Neural cell (in vitro differentiated cells): ENCODE results near the gene FOXL3. TPM values are rescaled to one million over a fixed set of nuclear protein-coding genes. Genes with fewer than 3 reads are reported as not detected.

Source experiments
- H2AFZ ChIP-seq: fragments of 200-600, 300-800 bp; sonication (generic), shearing (Covaris generic); 2 replicates; pipeline ENCODE4 v1.6.0; 2014; ENCODE audit warnings: low read depth, mild to moderate bottlenecking, antibody characterized with exemption, low read length, moderate library complexity
- H3F3A ChIP-seq: fragments of 200-600 bp; shearing (Covaris generic); 2 replicates; pipeline ENCODE4 v1.6.1; 2016; ENCODE audit warnings: mild to moderate bottlenecking, moderate library complexity, mixed read lengths, antibody characterized with exemption, low read length; ENCODE audit not compliant: insufficient read depth, poor library complexity, severe bottlenecking
- H3K27ac ChIP-seq: fragments of 200-600, 300-800 bp; sonication (generic), shearing (Covaris generic); 2 replicates; pipeline ENCODE4 v1.5.1; 2014; ENCODE audit warnings: mild to moderate bottlenecking, low read length, moderate library complexity
- H3K27me3 ChIP-seq: fragments of 300-800, 200-600 bp; sonication (generic), shearing (Covaris generic); 2 replicates; pipeline ENCODE4 v1.6.0; 2014; ENCODE audit warnings: mild to moderate bottlenecking, low read depth, low read length, moderate library complexity; ENCODE audit not compliant: insufficient read depth
- H3K36me3 ChIP-seq: fragments of 300-800, 200-600 bp; sonication (generic), shearing (Covaris generic); 2 replicates; pipeline ENCODE4 v1.5.1; 2014; ENCODE audit warnings: mild to moderate bottlenecking, antibody characterized with exemption, low read length, moderate library complexity; ENCODE audit not compliant: insufficient read depth
- H3K4me2 ChIP-seq: fragments of 300-800, 200-600 bp; sonication (generic), shearing (Covaris generic); 2 replicates; pipeline ENCODE4 v1.6.0; 2014; ENCODE audit warnings: mild to moderate bottlenecking, low read length
- H3K4me3 ChIP-seq: fragments of 300-800, 200-600 bp; sonication (generic), shearing (Covaris generic); 2 replicates; pipeline ENCODE4 v1.5.1; 2014; ENCODE audit warnings: mild to moderate bottlenecking, low read length, moderate library complexity
- H3K79me2 ChIP-seq: fragments of 200-600 bp; shearing (Covaris generic); replicated peaks from 2 replicates; pipeline ENCODE4 v1.6.0; 2014; ENCODE audit warnings: mild to moderate bottlenecking, low read length, moderate library complexity; ENCODE audit not compliant: insufficient read depth
- H3K9ac ChIP-seq: fragments of 300-800, 200-600 bp; sonication (generic), shearing (Covaris generic); 2 replicates; pipeline ENCODE4 v1.6.1; 2016; ENCODE audit warnings: mild to moderate bottlenecking, low read length, mixed read lengths
- H3K9me2 ChIP-seq: fragments of 200-600 bp; shearing (Covaris generic); 2 replicates; pipeline ENCODE4 v1.6.1; 2016; ENCODE audit warnings: mild to moderate bottlenecking, low read length, mixed read lengths; ENCODE audit not compliant: insufficient read depth
- H3K9me3 ChIP-seq: fragments of 200-600, 300-800 bp; sonication (generic), shearing (Covaris generic); 2 replicates; pipeline ENCODE4 v1.6.1; 2016; ENCODE audit warnings: mild to moderate bottlenecking, mixed run types, low read length, moderate library complexity, mixed read lengths
- H4K20me1 ChIP-seq: fragments of 200-600 bp; shearing (Covaris generic); 2 replicates; pipeline ENCODE4 v1.6.1; 2016; ENCODE audit warnings: mild to moderate bottlenecking, mixed run types; ENCODE audit not compliant: insufficient read depth
- EP300 ChIP-seq: fragments of 450-650 bp; conservative IDR thresholded peaks from 2 replicates; pipeline ENCODE4 v1.6.1; 2014; ENCODE audit warnings: antibody characterized with exemption, mild to moderate bottlenecking, moderate library complexity; ENCODE audit not compliant: poor library complexity, severe bottlenecking
- EZH2 ChIP-seq: fragments of 200-600, 300-800 bp; shearing (Covaris generic), sonication (generic); IDR thresholded peaks from 2 replicates; pipeline ENCODE4 v1.6.1; 2014; ENCODE audit warnings: antibody characterized with exemption, low read length, borderline replicate concordance, mild to moderate bottlenecking; ENCODE audit not compliant: insufficient read depth, poor library complexity, severe bottlenecking
- MXI1 ChIP-seq: fragments of 450-650 bp; conservative IDR thresholded peaks from 2 replicates; pipeline ENCODE4 v1.6.1; 2014; ENCODE audit warnings: antibody characterized with exemption, mild to moderate bottlenecking; ENCODE audit not compliant: poor library complexity, severe bottlenecking
- POLR2AphosphoS5 ChIP-seq: IDR thresholded peaks from 2 replicates; pipeline ENCODE4 v1.6.1; 2012
- RAD21 ChIP-seq: fragments of 450-650 bp; conservative IDR thresholded peaks from 2 replicates; pipeline ENCODE4 v1.6.1; 2014; ENCODE audit warnings: antibody characterized with exemption, mild to moderate bottlenecking, moderate library complexity
- SMC3 ChIP-seq: fragments of 450-650 bp; conservative IDR thresholded peaks from 2 replicates; pipeline ENCODE4 v1.6.1; 2014; ENCODE audit warnings: antibody characterized with exemption, mild to moderate bottlenecking, moderate library complexity; ENCODE audit not compliant: poor library complexity
- TAF1 ChIP-seq: IDR thresholded peaks from 2 replicates; pipeline ENCODE4 v1.6.1; 2012; ENCODE audit warnings: low read depth
- polyA plus RNA-seq: library from polyadenylated mRNA; depleted of rRNA; stranded (reverse); fragments of >200 nt; gene quantifications from 2 replicates; pipeline ENCODE4 v1.2.3, GENCODE V29; 2014
- TF ChIP-seq, protein P1 (sequence below): fragments of 450-650 bp; IDR thresholded peaks from 2 replicates; pipeline ENCODE4 v1.5.1; 2014; ENCODE audit warnings: antibody characterized with exemption, mild to moderate bottlenecking, moderate library complexity; ENCODE audit not compliant: poor library complexity, severe bottlenecking
- TF ChIP-seq, protein P2 (sequence below): IDR thresholded peaks from 2 replicates; pipeline ENCODE4 v1.6.1; 2012; ENCODE audit warnings: borderline replicate concordance

FOXL3 gene
- polyA plus RNA-seq, 1 donor from 2014 or later: not detected

DNA sequence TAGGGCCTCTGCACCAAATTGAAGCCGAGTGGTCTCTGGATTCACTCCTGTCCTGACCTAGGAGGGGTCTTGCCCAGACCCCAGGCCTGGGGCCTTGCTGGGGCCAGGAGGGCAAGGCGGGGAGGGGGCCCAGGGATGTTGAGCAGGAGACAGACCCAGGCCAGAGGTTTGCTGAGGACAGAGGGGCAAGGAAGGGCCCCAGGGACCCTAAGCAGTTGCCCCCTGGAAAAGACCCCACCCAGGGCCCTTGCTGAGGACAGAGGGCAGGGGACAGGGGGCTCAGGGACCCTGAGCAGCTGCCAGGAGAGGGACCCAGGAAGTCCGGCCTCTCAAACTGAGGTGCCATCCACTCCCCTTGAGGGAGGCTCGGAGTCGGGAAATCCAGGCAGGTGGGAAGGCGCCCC, 32.7 kb downstream of the FOXL3 start:
- no peaks in the 10 kb centered on the region for H3K9me2 ChIP-seq
- H3K79me2 ChIP-seq: no peaks in the 10 kb centered on the region
- H3K36me3 ChIP-seq: no peaks in the 10 kb centered on the region
- no peaks in the 10 kb centered on the region for H3K27me3 ChIP-seq
- no peaks in the 10 kb centered on the region for H4K20me1 ChIP-seq
- H3K4me2 ChIP-seq: no peak overlapping the region
- H3K9me3 ChIP-seq: no peaks in the 10 kb centered on the region
- TF ChIP-seq TAF1 (no peak), EZH2 (no peak), MXI1 (no peak), EP300 (no peak), POLR2AphosphoS5 (no peak), SMC3 (no peak), RAD21 (no peak)
- TF ChIP-seq, protein P1, sequence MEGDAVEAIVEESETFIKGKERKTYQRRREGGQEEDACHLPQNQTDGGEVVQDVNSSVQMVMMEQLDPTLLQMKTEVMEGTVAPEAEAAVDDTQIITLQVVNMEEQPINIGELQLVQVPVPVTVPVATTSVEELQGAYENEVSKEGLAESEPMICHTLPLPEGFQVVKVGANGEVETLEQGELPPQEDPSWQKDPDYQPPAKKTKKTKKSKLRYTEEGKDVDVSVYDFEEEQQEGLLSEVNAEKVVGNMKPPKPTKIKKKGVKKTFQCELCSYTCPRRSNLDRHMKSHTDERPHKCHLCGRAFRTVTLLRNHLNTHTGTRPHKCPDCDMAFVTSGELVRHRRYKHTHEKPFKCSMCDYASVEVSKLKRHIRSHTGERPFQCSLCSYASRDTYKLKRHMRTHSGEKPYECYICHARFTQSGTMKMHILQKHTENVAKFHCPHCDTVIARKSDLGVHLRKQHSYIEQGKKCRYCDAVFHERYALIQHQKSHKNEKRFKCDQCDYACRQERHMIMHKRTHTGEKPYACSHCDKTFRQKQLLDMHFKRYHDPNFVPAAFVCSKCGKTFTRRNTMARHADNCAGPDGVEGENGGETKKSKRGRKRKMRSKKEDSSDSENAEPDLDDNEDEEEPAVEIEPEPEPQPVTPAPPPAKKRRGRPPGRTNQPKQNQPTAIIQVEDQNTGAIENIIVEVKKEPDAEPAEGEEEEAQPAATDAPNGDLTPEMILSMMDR: no peak
- TF ChIP-seq, protein P2, sequence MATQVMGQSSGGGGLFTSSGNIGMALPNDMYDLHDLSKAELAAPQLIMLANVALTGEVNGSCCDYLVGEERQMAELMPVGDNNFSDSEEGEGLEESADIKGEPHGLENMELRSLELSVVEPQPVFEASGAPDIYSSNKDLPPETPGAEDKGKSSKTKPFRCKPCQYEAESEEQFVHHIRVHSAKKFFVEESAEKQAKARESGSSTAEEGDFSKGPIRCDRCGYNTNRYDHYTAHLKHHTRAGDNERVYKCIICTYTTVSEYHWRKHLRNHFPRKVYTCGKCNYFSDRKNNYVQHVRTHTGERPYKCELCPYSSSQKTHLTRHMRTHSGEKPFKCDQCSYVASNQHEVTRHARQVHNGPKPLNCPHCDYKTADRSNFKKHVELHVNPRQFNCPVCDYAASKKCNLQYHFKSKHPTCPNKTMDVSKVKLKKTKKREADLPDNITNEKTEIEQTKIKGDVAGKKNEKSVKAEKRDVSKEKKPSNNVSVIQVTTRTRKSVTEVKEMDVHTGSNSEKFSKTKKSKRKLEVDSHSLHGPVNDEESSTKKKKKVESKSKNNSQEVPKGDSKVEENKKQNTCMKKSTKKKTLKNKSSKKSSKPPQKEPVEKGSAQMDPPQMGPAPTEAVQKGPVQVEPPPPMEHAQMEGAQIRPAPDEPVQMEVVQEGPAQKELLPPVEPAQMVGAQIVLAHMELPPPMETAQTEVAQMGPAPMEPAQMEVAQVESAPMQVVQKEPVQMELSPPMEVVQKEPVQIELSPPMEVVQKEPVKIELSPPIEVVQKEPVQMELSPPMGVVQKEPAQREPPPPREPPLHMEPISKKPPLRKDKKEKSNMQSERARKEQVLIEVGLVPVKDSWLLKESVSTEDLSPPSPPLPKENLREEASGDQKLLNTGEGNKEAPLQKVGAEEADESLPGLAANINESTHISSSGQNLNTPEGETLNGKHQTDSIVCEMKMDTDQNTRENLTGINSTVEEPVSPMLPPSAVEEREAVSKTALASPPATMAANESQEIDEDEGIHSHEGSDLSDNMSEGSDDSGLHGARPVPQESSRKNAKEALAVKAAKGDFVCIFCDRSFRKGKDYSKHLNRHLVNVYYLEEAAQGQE: no peak
- H3F3A ChIP-seq: no peaks in the 10 kb centered on the region
- H3K4me3 ChIP-seq: no peak overlapping the region
- H2AFZ ChIP-seq: no peak overlapping the region
- no peak overlapping the region for H3K27ac ChIP-seq
- H3K9ac ChIP-seq: no peak overlapping the region

DNA sequence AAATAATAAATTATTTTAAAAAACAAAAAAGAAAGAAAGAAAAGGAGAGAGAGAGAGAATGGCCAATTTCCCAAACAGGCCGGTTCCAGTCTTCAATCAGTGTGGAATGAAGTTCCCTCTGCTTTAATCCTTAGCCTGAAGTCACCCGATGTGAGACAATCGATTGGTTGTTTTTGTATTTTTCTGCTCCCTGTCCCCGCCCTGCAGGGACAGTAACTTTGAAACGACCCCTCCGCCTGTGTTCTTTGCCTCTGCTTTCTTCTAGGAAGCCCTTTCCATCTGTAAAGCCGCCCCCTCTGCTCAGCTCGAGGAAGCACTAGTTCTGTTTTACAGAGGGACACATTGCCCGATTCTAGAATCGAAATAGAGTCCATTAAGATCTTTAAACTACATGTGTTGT, 33.4 kb downstream of the FOXL3 start:
- Histone ChIP-seq H3K4me3 (no peak overlapping the region), H3K4me2 (no peak overlapping the region), H3F3A (no peaks in the 10 kb centered on the region), H3K9ac (no peak overlapping the region), H3K9me2 (no peaks in the 10 kb centered on the region), H2AFZ (no peak overlapping the region), H3K36me3 (no peaks in the 10 kb centered on the region), H3K79me2 (no peaks in the 10 kb centered on the region), H3K9me3 (no peaks in the 10 kb centered on the region), H3K27ac (no peak overlapping the region), H3K27me3 (no peaks in the 10 kb centered on the region), H4K20me1 (no peaks in the 10 kb centered on the region)
- TF ChIP-seq EZH2: no peak
- TF ChIP-seq RAD21: no peak
- TF ChIP-seq TAF1: no peak
- no peak for TF ChIP-seq POLR2AphosphoS5
- TF ChIP-seq, protein P2: no peak
- no peak for TF ChIP-seq MXI1
- TF ChIP-seq SMC3: no peak
- TF ChIP-seq, protein P1: no peak
- no peak for TF ChIP-seq EP300
